DOHH2 (cell line): ENCODE data around the gene CLDN24.

Experiments
- H3F3A ChIP-seq: fragments of 200-600 bp; sonication (generic), shearing (Covaris generic); 2 replicates; pipeline ENCODE4 v1.6.0; 2016; ENCODE audit warnings: antibody characterized with exemption, mild to moderate bottlenecking; ENCODE audit not compliant: control insufficient read depth, insufficient read depth
- H3K27ac ChIP-seq: fragments of 200-600 bp; sonication (generic); 2 replicates; pipeline ENCODE4 v1.5.1; 2014; ENCODE audit warnings: low read depth, mild to moderate bottlenecking, low read length, moderate library complexity
- H3K27me3 ChIP-seq: fragments of 200-600 bp; sonication (generic); 2 replicates; pipeline ENCODE4 v1.6.1; 2014; ENCODE audit warnings: mild to moderate bottlenecking, low read length, mixed read lengths; ENCODE audit not compliant: control insufficient read depth
- H3K36me3 ChIP-seq: fragments of 200-600 bp; sonication (generic); 2 replicates; pipeline ENCODE4 v1.6.1; 2014; ENCODE audit warnings: mild to moderate bottlenecking, low read length, moderate library complexity, mixed read lengths; ENCODE audit not compliant: control insufficient read depth
- H3K4me1 ChIP-seq: fragments of 200-600 bp; sonication (generic); 2 replicates; pipeline ENCODE4 v1.6.1; 2014; ENCODE audit warnings: mild to moderate bottlenecking, low read length, mixed read lengths; ENCODE audit not compliant: control insufficient read depth
- H3K4me2 ChIP-seq: fragments of 200-600 bp; sonication (generic); 2 replicates; pipeline ENCODE4 v1.6.0; 2014; ENCODE audit warnings: mild to moderate bottlenecking, low read length, moderate library complexity
- H3K4me3 ChIP-seq: fragments of 200-600 bp; sonication (generic); 2 replicates; pipeline ENCODE4 v1.5.1; 2014; ENCODE audit warnings: mild to moderate bottlenecking, low read length, mixed read lengths
- H3K79me2 ChIP-seq: fragments of 200-600 bp; sonication (generic); 2 replicates; pipeline ENCODE4 v1.6.1; 2014; ENCODE audit warnings: mild to moderate bottlenecking, low read length, mixed read lengths; ENCODE audit not compliant: control insufficient read depth
- H3K9me2 ChIP-seq: fragments of 200-600 bp; sonication (generic); replicated peaks from 2 replicates; pipeline ENCODE4 v1.6.1; 2014; ENCODE audit warnings: mild to moderate bottlenecking, low read length, mixed read lengths; ENCODE audit not compliant: control insufficient read depth
- H3K9me3 ChIP-seq: fragments of 200-600 bp; sonication (generic); 2 replicates; pipeline ENCODE4 v1.6.1; 2014; ENCODE audit warnings: antibody characterized with exemption, low read length, mixed read lengths; ENCODE audit not compliant: control insufficient read depth, insufficient read depth
- H4K20me1 ChIP-seq: fragments of 200-600 bp; sonication (generic); 2 replicates; pipeline ENCODE4 v1.6.0; 2014; ENCODE audit warnings: low read depth, mild to moderate bottlenecking, antibody characterized with exemption, low read length, moderate library complexity; ENCODE audit not compliant: control insufficient read depth, insufficient read depth
- CTCF ChIP-seq: fragments of 200-600 bp; sonication (generic); IDR thresholded peaks from one replicate; pipeline ENCODE4 v1.5.1; 2014; ENCODE audit warnings: antibody characterized with exemption, mild to moderate bottlenecking, low read depth, low read length; ENCODE audit not compliant: poor library complexity, severe bottlenecking
- EZH2phosphoT487 ChIP-seq: fragments of 200-600 bp; sonication (generic); IDR thresholded peaks from 2 replicates; pipeline ENCODE4 v1.6.1; 2017; ENCODE audit warnings: borderline replicate concordance, mild to moderate bottlenecking, antibody characterized with exemption, low read length, moderate library complexity, mixed read lengths

Gene CLDN24

GRCh38 chr4:183295711-183296110 is 26.5 kb downstream of the CLDN24 start:
- no peaks in the 10 kb centered on the region for H3K36me3 ChIP-seq
- peaks cover 2% of the 10 kb centered on the region; the same call in 1 of the 2 replicates for H3K27me3 ChIP-seq
- TF ChIP-seq CTCF: no peak
- no peak for TF ChIP-seq EZH2phosphoT487
- H3K4me2 ChIP-seq: no peak overlapping the region
- no peak overlapping the region for H3K4me3 ChIP-seq
- H3K79me2 ChIP-seq: no peaks in the 10 kb centered on the region
- H3K9me3 ChIP-seq: no peaks in the 10 kb centered on the region
- no peaks in the 10 kb centered on the region for H3K9me2 ChIP-seq
- no peaks in the 10 kb centered on the region for H3K4me1 ChIP-seq
- H4K20me1 ChIP-seq: no peaks in the 10 kb centered on the region
- H3K27ac ChIP-seq: no peak overlapping the region
- no peaks in the 10 kb centered on the region for H3F3A ChIP-seq

GRCh38 chr4:183291070-183291469 is 31.2 kb downstream of the CLDN24 start:
- no peaks in the 10 kb centered on the region for H3K36me3 ChIP-seq
- H3K9me2 ChIP-seq: no peaks in the 10 kb centered on the region

GRCh38 chr4:183289688-183290087 is 32.5 kb downstream of the CLDN24 start:
- Histone ChIP-seq H4K20me1 (no peaks in the 10 kb centered on the region), H3K4me3 (no peak overlapping the region), H3K9me3 (no peaks in the 10 kb centered on the region), H3F3A (no peaks in the 10 kb centered on the region), H3K27me3 (no peaks in the 10 kb centered on the region), H3K4me2 (no peak overlapping the region), H3K9me2 (no peaks in the 10 kb centered on the region), H3K79me2 (no peaks in the 10 kb centered on the region), H3K36me3 (no peaks in the 10 kb centered on the region), H3K27ac (no peak overlapping the region), H3K4me1 (no peaks in the 10 kb centered on the region)
- no peak for TF ChIP-seq CTCF

More at GRCh38 chr4:183291070-183291469, 31.2 kb downstream of the CLDN24 start:
- Histone ChIP-seq H3K4me2 (no peak overlapping the region), H3K27ac (no peak overlapping the region), H3K9me3 (no peaks in the 10 kb centered on the region), H4K20me1 (no peaks in the 10 kb centered on the region), H3K4me1 (no peaks in the 10 kb centered on the region), H3F3A (no peaks in the 10 kb centered on the region), H3K27me3 (no peaks in the 10 kb centered on the region), H3K79me2 (no peaks in the 10 kb centered on the region), H3K4me3 (no peak overlapping the region)
- TF ChIP-seq EZH2phosphoT487 (no peak), CTCF (no peak)

- H3K9me2 ChIP-seq: no peaks in the 10 kb centered on the region
- H3K79me2 ChIP-seq: no peaks in the 10 kb centered on the region
- H3K9me3 ChIP-seq: no peaks in the 10 kb centered on the region
- H3K27me3 ChIP-seq: 0 out of 2 replicates have a peak, but pooled peaks cover 2% of the 10 kb centered on the region
- TF ChIP-seq EZH2phosphoT487: no peak
- no peak for TF ChIP-seq CTCF
- H3K4me1 ChIP-seq: no peaks in the 10 kb centered on the region
- no peaks in the 10 kb centered on the region for H3K36me3 ChIP-seq
- H3K4me2 ChIP-seq: no peak overlapping the region
- H3K4me3 ChIP-seq: no peak overlapping the region
- no peaks in the 10 kb centered on the region for H3F3A ChIP-seq
- H3K27ac ChIP-seq: no peak overlapping the region
- H4K20me1 ChIP-seq: no peaks in the 10 kb centered on the region
These were observed 33.3 kb downstream of the CLDN24 start for GRCh38 chr4:183288955-183289354.
